HT1080 (cell line): ENCODE results near the gene C1orf122. TPM values are rescaled to one million over a fixed set of nuclear protein-coding genes. Genes with fewer than 3 reads are reported as not detected.
"Not testable (repeated sequence)": the region's sequence is repeated elsewhere in the genome, so short reads cannot be mapped to it uniquely, and the experiment has no call there.

Experiments used
- DNase-seq: peaks from one replicate; pipeline ENCODE4 v3.0.0-alpha.2; 2015; ENCODE audit warnings: low read depth
- polyA plus RNA-seq, 2 experiments: library from polyadenylated mRNA; depleted of rRNA; stranded (reverse); fragments of >200 nt; gene quantifications; 2 replicates each; pipeline ENCODE4 v1.2.3, GENCODE V29; 2015
- total RNA-seq: library from RNA; depleted of rRNA; stranded (reverse); fragments of >200 nt; shearing (Covaris generic); gene quantifications from 2 replicates; pipeline ENCODE4 v1.2.3, GENCODE V29; 2014; rRNA removed

Gene C1orf122
- 70.7 and 79.1 TPM in 2 replicates for total RNA-seq
- polyA plus RNA-seq (2015; cell fraction: cytosol; rRNA removed), result 35.0 and 48.0 TPM in 2 replicates
- polyA plus RNA-seq (2015; cell fraction: nucleus; rRNA removed), result 18.9 and 23.8 TPM in 2 replicates

DNA sequence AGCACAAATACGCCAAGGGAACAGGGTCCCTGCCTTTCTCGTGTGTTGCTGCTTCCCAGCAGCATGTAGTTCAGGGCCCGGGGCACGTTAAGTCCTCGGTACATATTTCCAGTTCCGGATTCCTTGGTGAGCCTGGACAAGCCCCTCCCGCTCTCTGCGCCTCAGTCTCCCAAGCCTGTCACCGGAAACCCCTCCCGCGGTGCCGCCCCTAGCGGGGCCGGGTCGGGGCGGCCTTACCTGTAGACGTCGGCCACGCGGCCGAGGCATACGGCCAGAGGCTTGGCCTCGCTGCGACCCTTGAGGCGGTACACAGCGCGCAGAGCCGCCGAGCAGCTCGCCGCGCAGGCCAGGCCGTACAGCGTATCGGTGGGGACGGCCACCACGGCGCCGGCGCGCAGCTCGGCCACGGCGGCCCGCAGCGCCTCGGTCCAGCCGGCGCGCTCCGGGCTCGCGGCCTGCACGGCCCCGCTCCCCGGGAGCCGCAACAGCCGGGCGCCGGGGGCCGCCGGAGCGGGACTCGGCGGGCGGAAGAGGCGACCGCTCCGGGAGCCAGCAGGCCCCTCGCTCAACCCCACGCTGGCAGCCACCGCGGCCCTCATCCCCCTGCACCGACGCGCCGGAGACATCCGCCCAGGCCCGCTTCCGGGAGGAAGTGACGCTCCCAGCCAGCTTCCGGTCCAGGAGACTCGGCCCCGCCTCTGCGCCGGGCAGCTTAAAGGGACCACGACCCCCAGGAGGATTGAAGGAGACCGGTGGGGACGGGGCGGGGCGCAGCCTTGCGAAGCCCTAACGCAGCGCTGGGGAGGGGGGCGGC, at the start of gene C1orf122, which contains the start of gene YRDC:
Gene C1orf122 (plus strand): TSS at position 236 of the 814 bp plus-strand sequence. CDS start 615 bp downstream, outside the sequence.
Gene YRDC (minus strand): TSS at position 654 of the 814 bp plus-strand sequence. CDS start 28 bp downstream, at position 626.
- DNase-seq, result peak; percentile 87

DNA sequence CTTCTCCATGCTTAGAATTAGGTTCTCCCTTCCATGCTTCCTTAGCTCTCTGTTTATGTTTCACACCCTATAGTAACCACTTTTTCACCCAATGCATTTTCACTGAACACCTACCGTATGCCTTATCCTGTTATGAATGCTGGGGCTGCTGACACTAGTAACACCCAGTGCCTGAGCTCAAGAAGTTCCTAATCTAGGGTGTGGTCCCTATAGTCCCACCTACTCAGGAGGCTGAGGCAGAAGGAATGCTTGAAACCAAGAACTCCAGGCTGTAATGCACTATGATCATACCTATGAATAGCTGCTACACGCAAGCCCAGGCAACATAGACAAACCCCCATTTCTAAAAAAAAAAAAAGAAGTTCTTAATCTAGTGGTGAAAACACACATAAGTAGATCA, 48.1 kb upstream of the C1orf122 start:
- DNase-seq, result no peak

DNA sequence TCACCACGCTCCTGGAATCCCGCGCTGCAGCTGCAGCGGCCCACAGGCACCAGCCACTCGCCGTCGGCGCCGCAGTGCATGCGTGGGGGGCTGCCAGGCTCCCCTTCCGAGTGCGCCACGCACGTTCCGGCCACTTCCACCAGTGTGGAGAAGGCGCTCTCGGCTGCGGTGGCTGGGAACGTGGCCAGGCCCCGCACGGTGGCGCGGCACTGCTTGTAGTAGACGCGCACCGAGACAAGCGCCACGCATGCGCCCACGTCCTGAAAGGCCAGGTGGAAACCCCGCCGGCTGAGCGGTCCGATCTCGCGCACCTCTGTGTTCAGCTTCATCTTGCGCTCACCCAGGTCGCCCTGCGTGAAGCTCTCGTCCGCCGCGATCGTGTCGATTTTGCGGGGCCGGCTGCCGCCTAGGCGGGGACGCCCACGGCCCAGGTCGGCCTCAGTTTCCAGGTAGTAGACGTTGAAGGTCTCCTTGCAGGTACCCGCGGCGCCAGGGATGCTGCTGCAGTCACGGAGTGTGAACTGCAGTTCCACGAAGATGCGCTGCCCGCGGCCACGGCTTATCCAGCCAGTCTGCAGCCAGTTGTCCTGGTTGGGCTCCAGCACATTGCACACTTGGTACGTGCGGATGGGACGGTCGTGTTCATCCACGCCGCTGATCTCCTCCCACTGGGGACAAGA, 46.0 kb upstream of the C1orf122 start:
- DNase-seq, result no peak

DNA sequence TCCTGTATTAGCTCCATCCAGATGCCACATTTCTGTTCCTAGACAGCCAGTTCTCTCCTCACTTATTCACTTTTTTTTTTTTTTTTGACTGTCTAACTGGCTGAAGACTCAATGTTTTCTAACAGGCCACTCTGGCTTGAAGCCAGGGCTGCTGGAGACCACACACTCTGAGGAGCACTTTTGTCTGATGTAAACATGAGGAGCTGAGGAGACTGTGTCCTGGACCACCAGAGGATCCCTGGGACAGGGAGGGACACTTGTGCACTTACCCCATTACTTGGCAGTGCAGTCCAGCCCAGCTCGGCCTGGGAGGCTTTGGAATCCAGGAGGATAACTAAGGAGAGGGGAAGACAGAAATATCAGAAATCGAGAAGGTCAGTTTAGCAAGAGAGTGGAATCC, 45.1 kb upstream of the C1orf122 start:
- DNase-seq, result no peak

DNA sequence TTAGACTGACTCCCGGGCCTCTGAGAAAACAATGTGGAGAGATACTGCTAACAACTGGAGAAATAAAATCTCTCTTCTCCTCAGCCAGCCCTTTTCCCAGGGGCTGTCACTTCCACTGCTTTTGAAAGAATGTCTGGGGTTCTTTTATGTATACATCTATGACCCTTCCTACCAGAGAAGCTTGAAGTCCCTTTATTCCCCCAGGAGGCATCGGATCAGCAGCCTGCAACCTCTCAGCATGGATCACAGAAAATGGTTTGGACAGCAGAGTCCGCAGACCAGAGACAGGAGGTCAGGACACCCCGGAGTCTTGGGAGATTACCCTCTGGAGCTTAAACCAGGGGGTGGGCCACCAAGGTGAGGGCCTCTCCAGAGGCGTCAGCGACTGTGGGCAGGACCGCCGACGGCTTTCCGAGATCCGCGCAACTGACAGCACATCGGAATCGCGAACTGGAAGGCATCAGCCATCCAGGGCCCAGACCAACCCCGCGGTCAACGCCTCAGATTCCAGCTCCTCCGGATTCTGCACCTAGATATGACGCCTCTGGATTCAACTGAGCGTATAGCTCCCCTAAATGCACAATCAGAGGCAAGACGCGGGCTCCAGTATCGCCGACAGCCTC, 43.7 kb upstream of the C1orf122 start:
- DNase-seq, result no peak

DNA sequence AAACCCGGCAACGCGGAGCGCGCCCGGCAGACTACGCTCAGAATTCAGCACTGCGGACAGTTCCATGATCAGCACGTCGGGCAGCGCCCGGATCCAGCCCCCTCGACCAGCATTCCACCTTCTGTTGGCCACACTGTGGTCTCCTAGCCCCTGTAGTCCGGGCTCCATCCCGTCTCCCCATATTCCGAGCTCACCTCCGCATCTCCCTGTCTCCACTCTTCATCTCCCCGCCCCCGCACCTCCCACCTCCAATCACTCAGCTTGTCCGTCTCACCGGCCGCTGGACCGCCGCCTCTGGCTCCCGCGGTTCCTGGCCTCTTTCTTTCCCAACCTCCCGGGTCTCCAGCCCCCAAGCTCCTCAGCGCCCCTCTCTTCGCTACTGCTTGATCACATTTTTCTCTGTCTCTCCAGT, 43.2 kb upstream of the C1orf122 start:
- no peak for DNase-seq

DNA sequence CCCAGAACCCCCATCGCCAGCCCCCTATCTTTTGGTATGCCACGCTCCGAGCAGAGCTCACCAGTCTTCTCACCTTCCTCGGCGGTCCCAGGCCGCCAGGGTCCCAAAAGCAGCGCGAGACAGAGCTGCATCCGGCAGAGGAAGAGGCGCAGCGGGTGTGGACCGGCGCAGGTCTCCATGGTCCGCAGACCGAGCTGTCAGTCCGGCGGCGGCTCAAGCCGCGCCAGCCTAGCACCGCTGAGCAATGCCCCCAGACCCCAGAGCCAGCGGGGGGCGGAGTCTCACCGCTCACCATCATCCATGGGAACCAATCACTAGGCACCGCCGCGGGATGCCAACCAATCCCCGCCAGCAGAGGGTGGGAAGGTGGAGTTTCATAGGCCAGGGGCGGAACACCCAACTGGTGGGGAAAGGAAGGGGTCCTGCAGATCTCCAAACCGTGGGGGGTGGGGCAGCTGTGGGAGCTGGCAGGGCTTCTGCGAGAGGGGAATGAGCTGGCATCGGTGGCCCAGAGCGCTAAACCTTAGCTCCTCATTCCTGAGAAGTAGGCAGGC, 42.6 kb upstream of the C1orf122 start, which contains the start of gene EPHA10:
Gene EPHA10 (minus strand): TSS at position 233 of the 554 bp plus-strand sequence. CDS start 54 bp downstream, at position 179.
- no peak for DNase-seq

DNA sequence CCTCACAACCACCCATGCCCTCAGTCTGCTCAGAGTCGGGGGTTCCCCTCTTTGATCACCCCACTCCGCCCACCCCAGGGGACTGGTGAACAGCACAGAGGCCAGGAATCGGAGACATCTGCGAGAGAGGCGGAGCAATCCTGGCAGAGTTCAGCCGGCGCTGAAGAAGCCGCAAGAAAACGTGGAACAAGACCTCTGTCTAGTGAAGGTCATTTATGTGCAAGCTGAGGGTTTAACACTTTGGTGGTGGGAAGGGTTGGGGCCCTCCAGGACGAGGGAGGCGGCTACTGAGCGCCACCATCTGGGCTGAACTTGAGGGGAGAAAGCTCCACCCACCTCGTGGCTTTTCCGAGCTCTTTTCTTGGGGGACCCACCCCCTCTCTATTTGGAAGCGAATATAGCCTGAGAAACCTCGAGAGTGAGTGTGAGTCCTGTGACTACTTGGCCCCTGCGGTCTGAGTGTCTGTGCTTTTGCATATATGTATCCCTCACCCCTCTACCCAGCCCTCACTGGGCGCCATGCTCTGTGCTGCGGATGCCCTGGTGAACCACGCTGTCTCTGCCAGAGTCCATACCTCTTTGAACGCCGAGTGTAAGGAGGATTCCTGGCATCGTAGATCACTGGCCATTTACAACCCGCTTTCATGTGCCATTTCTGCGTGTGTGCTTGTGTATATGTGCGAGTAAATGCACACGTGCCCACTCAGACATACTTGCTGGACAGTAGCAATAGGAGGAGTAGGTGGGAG, 41.5 kb upstream of the C1orf122 start:
- no peak for DNase-seq

DNA sequence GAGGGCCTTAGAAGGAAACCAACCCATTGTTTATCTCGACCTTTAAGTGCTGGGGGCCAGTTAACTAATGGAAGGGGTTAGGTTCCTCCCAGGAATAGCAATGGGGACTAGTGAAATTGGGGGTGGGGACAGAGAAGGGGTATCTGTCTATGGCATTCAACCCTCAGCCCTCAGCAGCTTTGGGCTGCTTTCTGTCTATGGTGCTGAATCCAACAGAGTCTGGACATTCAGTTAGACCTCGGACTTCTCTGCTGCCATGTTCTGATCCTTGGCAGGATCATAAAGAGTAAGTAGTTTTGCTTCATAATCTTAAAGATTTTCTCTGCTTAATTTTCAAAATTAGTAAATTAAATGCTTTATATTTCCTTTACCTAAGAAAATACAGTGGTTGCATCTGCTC, 40.1 kb upstream of the C1orf122 start:
- no peak for DNase-seq

DNA sequence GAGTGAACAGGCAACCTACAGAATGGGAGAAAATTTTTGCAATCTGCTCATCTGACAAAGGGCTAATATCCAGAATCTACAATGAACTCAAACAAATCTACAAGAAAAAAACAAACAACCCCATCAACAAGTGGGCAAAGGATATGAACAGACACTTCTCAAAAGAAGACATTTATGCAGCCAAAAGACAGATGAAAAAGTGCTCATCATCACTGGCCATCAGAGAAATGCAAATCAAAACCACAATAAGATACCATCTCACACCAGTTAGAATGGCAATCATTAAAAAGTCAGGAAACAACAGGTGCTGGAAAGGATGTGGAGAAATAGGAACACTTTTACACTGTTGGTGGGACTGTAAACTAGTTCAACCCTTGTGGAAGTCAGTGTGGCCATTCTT, 36.1 kb upstream of the C1orf122 start:
- DNase-seq, result not testable (repeated sequence)

DNA sequence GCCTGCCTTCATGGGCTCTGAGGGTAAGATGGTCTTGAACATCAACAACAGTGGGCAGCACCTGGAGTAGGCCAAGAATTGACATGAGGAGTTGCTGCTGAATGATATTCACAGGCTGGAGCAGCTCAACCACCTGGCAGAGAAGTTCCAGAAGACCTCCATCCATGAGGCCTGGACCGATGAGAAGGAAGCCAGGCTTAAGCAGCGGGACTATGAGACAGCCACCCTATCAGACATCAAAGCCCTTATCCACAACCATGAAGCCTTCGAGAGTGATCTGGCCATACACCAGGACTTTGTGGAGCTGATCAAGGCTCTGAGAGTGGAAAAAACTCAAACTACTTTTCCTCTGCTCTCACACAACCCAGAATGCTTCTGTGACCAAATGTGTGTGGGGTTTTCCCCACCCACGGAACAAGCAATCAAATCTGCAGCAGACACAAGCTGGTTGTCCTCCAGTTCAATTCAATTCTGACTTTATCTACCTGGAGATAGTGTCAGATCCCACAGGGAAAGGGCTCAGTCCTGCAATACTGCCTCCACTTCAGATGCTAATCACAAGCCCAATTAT, 30.6 kb upstream of the C1orf122 start:
- DNase-seq, result no peak

DNA sequence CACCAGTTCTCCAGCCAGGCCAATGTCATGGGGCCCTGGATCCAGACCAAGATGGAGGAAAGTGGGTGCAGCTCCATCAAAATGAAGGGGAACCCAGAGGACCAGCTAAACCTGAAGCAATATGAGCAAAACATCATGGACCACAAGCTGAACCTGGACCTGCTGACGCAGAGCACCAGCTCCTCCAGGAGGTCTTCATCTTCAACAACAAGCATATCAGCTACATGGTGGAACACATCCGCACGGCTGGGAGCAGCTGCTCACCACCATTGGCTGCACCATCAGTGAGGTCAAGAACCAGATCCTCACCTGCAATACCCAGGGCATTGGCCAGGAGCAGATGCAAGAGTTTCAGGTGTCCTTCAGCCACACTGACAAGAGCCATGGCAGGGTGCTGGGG, 28.9 kb upstream of the C1orf122 start:
- no peak for DNase-seq

DNA sequence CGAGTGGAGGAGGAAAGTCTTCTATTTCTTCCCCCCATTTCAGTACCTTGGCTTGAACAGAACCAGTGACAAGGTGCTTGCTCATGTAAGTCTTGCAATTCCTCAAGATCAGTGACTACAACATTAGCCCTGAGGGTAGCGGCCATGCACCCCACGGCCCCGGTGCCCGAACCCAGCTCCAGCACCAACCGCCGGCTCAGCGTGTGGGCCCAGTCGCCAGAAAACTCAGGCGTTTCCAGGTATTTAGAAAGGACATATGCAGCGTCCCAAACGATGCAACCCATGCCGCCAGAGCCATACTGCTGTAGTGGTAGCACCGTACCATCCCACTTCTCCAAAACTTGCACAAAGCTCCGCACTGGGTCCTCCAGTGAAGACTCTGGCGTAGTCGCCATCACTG, 25.1 kb upstream of the C1orf122 start:
- DNase-seq, result no peak

DNA sequence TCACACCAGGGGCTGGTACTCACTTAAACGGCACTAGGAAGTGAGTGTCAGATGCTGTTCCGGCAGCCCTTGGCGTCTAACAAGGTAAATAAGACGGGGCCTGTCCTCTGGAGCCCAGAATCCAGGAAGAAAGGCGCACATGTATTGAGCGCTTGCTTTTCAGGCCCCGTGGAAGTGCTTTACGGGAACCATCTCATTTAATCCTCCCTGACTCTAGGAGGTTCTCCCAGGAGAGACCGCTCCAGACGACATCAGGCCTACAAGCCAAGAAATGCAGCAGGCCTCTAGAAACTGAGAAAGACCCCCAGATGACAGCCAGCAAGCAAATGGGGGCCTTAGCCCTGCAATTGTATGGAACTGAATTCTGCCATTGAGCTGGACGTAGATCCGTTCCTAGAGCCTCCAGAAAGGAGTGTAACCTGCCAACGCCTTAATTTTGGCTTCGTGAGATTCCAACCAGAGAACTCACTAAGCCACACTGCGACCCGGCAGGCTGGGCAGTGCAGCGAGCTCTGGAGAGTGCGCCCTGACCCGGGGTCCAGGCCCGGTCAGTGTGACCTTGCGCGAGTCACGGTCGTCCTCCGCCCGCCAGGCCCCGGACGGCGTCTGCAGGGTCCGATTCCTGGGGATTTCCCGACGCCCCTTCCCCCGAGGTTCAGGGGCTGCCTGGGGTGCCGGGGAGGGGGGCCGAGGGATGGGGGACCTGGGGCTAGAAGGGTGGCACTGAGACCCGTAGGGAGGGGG, 14.5 kb upstream of the C1orf122 start:
- no peak for DNase-seq

DNA sequence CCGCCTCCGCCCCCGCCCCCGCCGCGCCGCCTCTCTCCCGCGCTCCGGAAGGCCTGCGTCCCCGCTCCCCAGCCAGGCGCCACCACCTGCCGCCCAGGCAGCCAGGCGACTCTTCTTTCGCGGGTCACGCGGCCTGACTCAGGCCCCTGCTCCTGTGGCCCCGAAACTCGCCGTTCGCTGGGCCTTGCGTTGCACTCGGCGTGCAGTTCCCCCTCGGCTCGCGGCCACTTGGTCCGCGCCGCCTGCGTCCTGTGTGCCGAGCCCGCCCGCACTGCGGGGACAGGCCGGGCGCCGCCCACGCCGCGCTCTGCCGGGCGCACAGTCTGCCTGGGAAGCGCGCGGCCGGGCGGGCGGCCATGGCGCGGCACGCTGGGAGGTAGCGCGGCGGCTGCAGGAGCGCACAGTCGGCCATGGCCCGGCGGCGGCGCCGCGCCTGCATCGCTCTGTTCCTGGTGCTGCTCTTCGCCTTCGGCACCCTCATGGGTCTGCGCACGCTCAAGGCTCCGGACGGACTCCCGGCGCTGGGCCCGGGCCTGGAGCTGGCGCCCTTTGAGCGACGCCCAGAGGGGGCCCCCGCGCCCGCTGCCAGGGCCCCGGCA, 13.7 kb upstream of the C1orf122 start, which contains the start of gene MANEAL:
Gene MANEAL (plus strand): TSS at position 75 of the 599 bp plus-strand sequence. CDS start 336 bp downstream, at position 411.
- peak; percentile 20 for DNase-seq

DNA sequence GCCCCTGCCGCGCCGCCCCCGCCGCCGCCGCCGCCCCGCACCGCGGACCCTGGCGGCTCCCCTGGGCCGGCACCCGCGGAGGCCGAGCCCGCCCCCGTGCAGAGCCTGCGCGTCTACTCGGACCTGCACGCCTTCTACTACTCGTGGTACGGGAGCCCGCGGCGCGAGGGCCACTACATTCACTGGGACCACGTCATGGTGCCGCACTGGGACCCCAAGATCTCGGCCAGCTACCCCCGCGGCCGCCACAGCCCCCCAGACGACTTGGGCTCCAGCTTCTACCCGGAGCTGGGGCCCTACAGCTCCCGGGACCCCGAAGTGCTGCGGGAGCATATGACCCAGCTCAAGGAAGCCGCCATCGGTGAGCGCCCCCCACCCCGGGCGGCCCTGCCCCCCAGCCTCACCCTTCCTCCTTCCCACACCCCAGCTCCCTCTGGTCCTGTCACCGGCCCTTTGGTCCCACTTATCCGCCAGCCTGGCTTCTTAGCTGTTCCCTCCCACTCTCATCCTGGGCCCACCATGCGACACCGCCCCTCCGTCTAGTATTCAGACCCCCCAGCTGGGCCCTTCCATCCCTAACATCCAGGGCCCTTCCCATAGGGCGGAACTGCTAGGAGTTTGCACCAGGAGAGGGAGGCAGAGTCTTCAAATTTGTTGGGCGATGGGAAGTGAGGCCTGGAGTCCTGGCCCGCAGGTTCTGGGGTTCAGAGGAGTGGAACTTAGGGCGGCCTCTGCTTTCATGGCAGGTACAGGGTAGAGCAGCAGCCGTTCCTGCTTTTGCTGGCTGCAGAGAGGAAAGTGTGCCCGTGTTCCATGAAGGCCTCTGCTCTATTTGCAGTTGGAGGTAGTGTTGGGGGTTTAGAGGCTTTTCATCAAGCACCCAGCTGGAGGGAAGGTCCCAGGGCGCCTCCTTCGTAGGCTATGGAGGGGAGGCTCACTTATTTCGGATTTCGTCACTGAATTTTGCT, 12.9 kb upstream of the C1orf122 start:
- no peak for DNase-seq

DNA sequence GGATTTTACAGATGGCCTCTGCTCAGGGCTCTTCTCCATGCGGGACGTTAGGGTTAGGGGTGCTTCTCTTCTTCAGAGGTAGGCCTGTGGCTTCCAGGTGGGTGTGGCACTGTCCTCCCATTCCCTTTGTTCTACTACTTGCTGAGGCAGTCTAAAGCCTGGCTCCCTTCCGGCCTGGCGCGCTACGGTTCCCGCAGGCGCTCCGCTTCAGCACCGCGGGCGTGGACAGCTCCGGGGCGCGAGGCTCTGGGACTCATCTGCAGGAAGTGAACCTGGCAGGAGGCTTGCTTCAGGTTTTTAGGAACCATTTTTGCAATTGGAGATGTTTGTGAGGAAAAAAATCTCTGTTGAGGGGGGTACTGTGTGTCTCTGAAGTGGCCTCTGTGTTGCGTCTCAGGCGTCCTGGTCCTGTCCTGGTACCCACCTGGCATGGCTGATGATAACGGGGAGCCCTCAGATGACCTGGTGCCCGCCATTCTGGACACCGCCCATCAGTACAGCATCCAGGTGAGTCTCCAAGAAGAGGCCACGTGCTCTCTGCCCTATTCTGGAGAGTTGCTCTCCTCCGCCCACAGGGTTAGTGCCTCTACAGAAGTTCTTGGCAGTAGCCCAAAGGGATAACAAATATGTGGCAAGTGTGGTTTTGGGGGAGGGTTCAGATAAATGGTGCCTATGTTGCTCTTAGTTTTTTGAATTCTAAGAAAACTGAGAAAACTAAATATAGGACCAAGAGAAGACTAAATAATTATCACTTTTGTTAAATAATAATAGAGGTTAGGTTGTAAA, 12.1 kb upstream of the C1orf122 start:
- peak; percentile 31 for DNase-seq
